ENCODE measurements around the gene TUBA1B. TPM values are rescaled to one million over a fixed set of nuclear protein-coding genes. Genes with fewer than 3 reads are reported as not detected.

The TUBA1B gene
- total and polyA plus RNA-seq, 2 of the 8 experiments (the other 6 are each of a cell fraction or from before 2014, with no cell fraction given): 2,092 to 6,837 TPM

DNA sequence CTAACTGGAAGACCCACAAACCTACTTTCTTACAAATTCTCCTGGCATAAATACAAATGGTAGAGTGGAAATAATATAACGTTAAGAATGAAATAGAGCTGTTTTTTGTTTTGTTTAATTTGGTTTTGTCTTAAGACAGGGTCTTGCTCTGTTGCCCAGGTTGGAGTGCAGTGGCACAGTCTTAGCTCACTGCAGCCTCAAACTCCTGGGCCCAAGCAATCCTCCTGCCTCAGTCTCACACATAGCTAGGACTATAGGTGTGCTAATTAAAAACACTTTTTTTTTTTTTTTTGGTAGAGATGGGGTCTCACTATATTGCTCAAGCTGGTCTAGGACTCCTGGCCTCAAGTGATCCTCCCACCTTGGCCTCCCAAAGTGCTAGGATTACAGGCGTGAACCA lies 32.5 kb downstream of the TUBA1B start:
- Histone ChIP-seq H3K27me3 (replicated peaks in 1 of 4; ENCODE audit: control insufficient read depth in 3 of 4, extremely low read depth in 1 of 4, insufficient read depth in 3 of 4, low read length in 3 of 4) (peaks cover 9 to 17% (median 16%) of the 10 kb centered on the region in 4 experiments), H2BK20ac (ENCODE audit: low read length) (no peak overlapping the region), H3K4ac (replicated peaks; ENCODE audit: insufficient read length, low read depth, low read length) (no peak overlapping the region), H3K9ac (replicated peaks in 1 of 4; ENCODE audit: extremely low read depth in 1 of 4, low read depth in 3 of 4, low read length in 3 of 4) (no peak overlapping the region), H3K18ac (ENCODE audit: extremely low read depth, low read length) (no peak overlapping the region), H3K14ac (ENCODE audit: insufficient read length) (no peak overlapping the region), H2BK12ac (ENCODE audit: low read depth, low read length) (no peak overlapping the region), H3K27ac (ENCODE audit: low read depth, low read length) (no peak overlapping the region), H2BK120ac (replicated peaks; ENCODE audit: low read depth, low read length) (no peak overlapping the region), H3K79me1 (ENCODE audit: low read depth, low read length) (no peaks in the 10 kb centered on the region), H2AFZ (ENCODE audit: low read length) (no peak overlapping the region), H4K5ac (ENCODE audit: insufficient read length, low read depth, low read length) (no peak overlapping the region), H4K20me1 (replicated peaks in 1 of 2; ENCODE audit: control insufficient read depth in 1 of 2, insufficient read depth in 2 of 2, low read length in 2 of 2) (peaks cover under 1 to 2% of the 10 kb centered on the region in 2 experiments), H2BK5ac (ENCODE audit: low read depth, low read length) (no peak overlapping the region), H3K36me3 (ENCODE audit: control insufficient read depth in 2 of 4, insufficient read depth in 4 of 4, low read length in 3 of 4) (peaks cover 10 to 29% (median 20%) of the 10 kb centered on the region in 4 experiments; a peak in 6 of 8 replicates), H3K79me2 (ENCODE audit: control insufficient read depth in 1 of 2, insufficient read depth in 2 of 2, low read length in 2 of 2) (no peaks in the 10 kb centered on the region), H3K56ac (replicated peaks; ENCODE audit: insufficient read length, low read depth, low read length) (no peak overlapping the region), H3K4me1 (replicated peaks in 1 of 4; ENCODE audit: control insufficient read depth in 3 of 4, insufficient read depth in 4 of 4, low read length in 3 of 4) (peaks cover 0 to 9% (median 7%) of the 10 kb centered on the region in 4 experiments; a peak in 4 of 7 replicates), H4K8ac (ENCODE audit: extremely low read depth, insufficient read depth, low read length) (no peak overlapping the region), H3K23ac (ENCODE audit: insufficient read length) (no peak overlapping the region), H2BK15ac (ENCODE audit: low read length) (no peak overlapping the region), H2AK5ac (ENCODE audit: low read depth, low read length) (no peak overlapping the region), H3K4me2 (ENCODE audit: insufficient read depth in 1 of 2, low read depth in 2 of 2, low read length in 2 of 2) (no peak overlapping the region), H3K23me2 (ENCODE audit: low read depth, low read length) (peaks cover 6% of the 10 kb centered on the region), H3K9me3 (ENCODE audit: insufficient read depth in 2 of 2, low read depth in 1 of 2, low read length in 1 of 2) (no peaks in the 10 kb centered on the region), H3K4me3 (ENCODE audit: extremely low read depth in 1 of 4, insufficient read depth in 2 of 4, low read depth in 3 of 4, low read length in 4 of 4) (no peak overlapping the region), H4K91ac (replicated peaks; ENCODE audit: insufficient read length, low read length) (no peak overlapping the region)
- FAIRE-seq: no peak
- POLR2A ChIA-PET (ENCODE audit: partially characterized antibody): interaction anchor here (0.8 to 4.4 kb wide), 10 partner anchors 9 to 81 kb away, joined by 3 to 27 read pairs (median 4); partner anchors contain the start of genes KMT2D, LMBR1L and TUBA1B
- CTCF ChIA-PET (ENCODE audit: partially characterized antibody): interaction anchor here (0.6 to 16.2 kb wide), 24 partner anchors 11 to 478 kb away, joined by 3 to 235 read pairs (median 4); partner anchors contain the start of genes LMBR1L, RHEBL1 and TUBA1B
- TF ChIP-seq BACH1 (IDR thresholded peaks at IDR 0.05; ENCODE audit: low read length): no peak
- no peak for TF ChIP-seq RNF2 (IDR thresholded peaks at IDR 0.05; ENCODE audit: borderline replicate concordance, low read depth, low read length, missing control alignments, poor library complexity, severe bottlenecking)
- TF ChIP-seq CEBPB (IDR thresholded peaks at IDR 0.05; ENCODE audit: low read depth, low read length): no peak
- no peak for TF ChIP-seq KDM1A (IDR thresholded peaks at IDR 0.05; ENCODE audit: borderline replicate concordance, low read length)
- DNase-seq (ENCODE audit: low read depth in 1 of 2, low spot score in 2 of 2): no peak
- WGBS, 2 experiments (ENCODE audit: extremely low coverage in 1 of 2, insufficient coverage in 1 of 2, insufficient read length in 1 of 2, insufficient replicate concordance in 2 of 2, low coverage in 1 of 2, low lambda C conversion rate in 2 of 2, missing lambda C conversion rate in 1 of 2): 81% methylated on average over 1 of the region's 2 CpGs; no CpG with 5 or more reads in 1 of the 2 experiments
